GM23338 (cell line): ENCODE measurements around the gene NCR2. TPM values are rescaled to one million over a fixed set of nuclear protein-coding genes. Genes with fewer than 3 reads are reported as not detected.

Experiments used
- ATAC-seq: fragments of 200-7000 bp; cut with Tn5 transposase; 3 replicates; pipeline ENCODE4 v1.9.1; 2020
- DNase-seq: peaks from one replicate; pipeline ENCODE4 v3.0.0-alpha.2; 2015; ENCODE audit warnings: low spot score
- H2AFZ ChIP-seq: fragments of 200-600 bp; sonication (generic); 2 replicates; pipeline ENCODE4 v1.8.0; 2016; ENCODE audit warnings: antibody characterized with exemption, mild to moderate bottlenecking, moderate library complexity
- H3F3A ChIP-seq: fragments of 200-600 bp; sonication (generic); replicated peaks from 2 replicates; pipeline ENCODE4 v1.8.0; 2017; ENCODE audit warnings: antibody characterized with exemption, mixed run types, low read depth
- H3K27ac ChIP-seq: fragments of 200-600 bp; sonication (generic); 2 replicates; pipeline ENCODE4 v1.6.1; 2016; ENCODE audit warnings: low read depth
- H3K27me3 ChIP-seq: fragments of 200-600 bp; sonication (generic); 2 replicates; pipeline ENCODE4 v1.8.0; 2016; ENCODE audit warnings: mild to moderate bottlenecking, mixed run types, moderate library complexity; ENCODE audit not compliant: insufficient read depth
- H3K36me3 ChIP-seq: fragments of 200-600 bp; sonication (generic); 2 replicates; pipeline ENCODE4 v1.8.0; 2016; ENCODE audit warnings: mild to moderate bottlenecking; ENCODE audit not compliant: insufficient read depth
- H3K4me1 ChIP-seq: fragments of 200-600 bp; sonication (generic); 2 replicates; pipeline ENCODE4 v1.8.0; 2016; ENCODE audit warnings: mild to moderate bottlenecking, moderate library complexity; ENCODE audit not compliant: insufficient read depth
- H3K4me2 ChIP-seq: fragments of 200-600 bp; sonication (generic); 2 replicates; pipeline ENCODE4 v1.7.1; 2017; ENCODE audit warnings: mixed run types
- H3K4me3 ChIP-seq: fragments of 200-600 bp; sonication (generic); 2 replicates; pipeline ENCODE4 v1.6.1; 2016; ENCODE audit warnings: mixed run types
- H3K79me2 ChIP-seq: fragments of 200-600 bp; sonication (generic); replicated peaks from 2 replicates; pipeline ENCODE4 v1.8.0; 2017; ENCODE audit warnings: mild to moderate bottlenecking; ENCODE audit not compliant: insufficient read depth
- H3K9me2 ChIP-seq: fragments of 200-600 bp; sonication (generic); 2 replicates; pipeline ENCODE4 v1.8.0; 2017; ENCODE audit not compliant: insufficient read depth
- H4K20me1 ChIP-seq: fragments of 200-600 bp; sonication (generic); replicated peaks from 2 replicates; pipeline ENCODE4 v1.8.0; 2017; ENCODE audit warnings: mild to moderate bottlenecking; ENCODE audit not compliant: insufficient read depth
- H3K27ac Mint-ChIP-seq: 2 replicates; pipeline ENCODE4 v1.8.0; 2020; ENCODE audit warnings: inconsistent platforms, mild to moderate bottlenecking, moderate library complexity, mixed read lengths
- H3K27me3 Mint-ChIP-seq: 3 replicates; pipeline ENCODE4 v1.8.0; 2022; ENCODE audit warnings: low read depth, mild to moderate bottlenecking, moderate library complexity, mixed read lengths, inconsistent platforms; ENCODE audit not compliant: insufficient read depth, poor library complexity
- H3K36me3 Mint-ChIP-seq: 3 replicates; pipeline ENCODE4 v1.8.0; 2021; ENCODE audit warnings: low read depth, mild to moderate bottlenecking, inconsistent platforms, moderate library complexity, mixed read lengths
- H3K4me1 Mint-ChIP-seq: 3 replicates; pipeline ENCODE4 v1.8.0; 2020; ENCODE audit warnings: mild to moderate bottlenecking, inconsistent platforms, mixed read lengths
- H3K4me3 Mint-ChIP-seq: 3 replicates; pipeline ENCODE4 v1.8.0; 2021; ENCODE audit warnings: moderate library complexity, mild to moderate bottlenecking, inconsistent platforms, mixed read lengths
- H3K9me3 Mint-ChIP-seq: 3 replicates; pipeline ENCODE4 v1.8.0; 2020; ENCODE audit warnings: moderate library complexity, mild to moderate bottlenecking, inconsistent platforms, mixed read lengths
- CREB1 ChIP-seq: fragments of 250-450 bp; sonication (Bioruptor Pico); IDR thresholded peaks from 2 replicates; pipeline ENCODE4 v1.5.0; 2020; ENCODE audit warnings: low read depth, mild to moderate bottlenecking, moderate library complexity
- CTCF ChIP-seq, 2 experiments: fragments of 200-600 bp in 1 of 2; sonication (generic) in 1 of 2; conservative IDR thresholded peaks; 2 replicates each; pipeline versions ENCODE4 v1.5.1 to v1.6.1; 2016 to 2017; ENCODE audit warnings: antibody characterized with exemption in 2 of 2, low read depth in 2 of 2, mild to moderate bottlenecking in 2 of 2, moderate library complexity in 1 of 2
- ETS1 ChIP-seq: IDR thresholded peaks from 2 replicates; pipeline ENCODE4 v1.6.1; 2016; ENCODE audit warnings: antibody characterized with exemption
- EZH2 ChIP-seq: fragments of 200-600 bp; sonication (generic); IDR thresholded peaks from one replicate; pipeline ENCODE4 v1.8.0; 2017; ENCODE audit warnings: antibody characterized with exemption, mild to moderate bottlenecking, low read depth; ENCODE audit not compliant: unreplicated experiment
- EZH2phosphoT487 ChIP-seq: fragments of 200-600 bp; sonication (generic); IDR thresholded peaks from one replicate; pipeline ENCODE4 v1.8.1; 2018; ENCODE audit warnings: antibody characterized with exemption; ENCODE audit not compliant: unreplicated experiment
- JUNB ChIP-seq: IDR thresholded peaks from one replicate; pipeline ENCODE4 v1.6.1; 2016; ENCODE audit warnings: antibody characterized with exemption; ENCODE audit not compliant: unreplicated experiment
- NANOG ChIP-seq: IDR thresholded peaks from 2 replicates; pipeline ENCODE4 v1.6.1; 2016; ENCODE audit warnings: antibody characterized with exemption, borderline replicate concordance
- POLR2AphosphoS5 ChIP-seq: IDR thresholded peaks from 2 replicates; pipeline ENCODE4 v1.6.1; 2016; ENCODE audit warnings: antibody characterized with exemption, low read depth
- REST ChIP-seq: IDR thresholded peaks from one replicate; pipeline ENCODE4 v1.6.1; 2018; ENCODE audit warnings: antibody characterized with exemption; ENCODE audit not compliant: unreplicated experiment
- STAT1 ChIP-seq: IDR thresholded peaks from one replicate; pipeline ENCODE4 v1.6.1; 2016; ENCODE audit warnings: antibody characterized with exemption; ENCODE audit not compliant: unreplicated experiment
- ZNF114 ChIP-seq: fragments of 250-450 bp; sonication (Bioruptor Pico); IDR thresholded peaks from 2 replicates; pipeline ENCODE4 v1.5.0; 2020; ENCODE audit warnings: mild to moderate bottlenecking, moderate library complexity
- ZNF331 ChIP-seq: fragments of 250-450 bp; sonication (Bioruptor Pico); IDR thresholded peaks from 2 replicates; pipeline ENCODE4 v1.5.0; 2020; ENCODE audit warnings: low read depth, mild to moderate bottlenecking, moderate library complexity
- ZNF462 ChIP-seq: fragments of 250-450 bp; sonication (Bioruptor Pico); IDR thresholded peaks from 2 replicates; pipeline ENCODE4 v1.5.0; 2020; ENCODE audit warnings: mild to moderate bottlenecking, moderate library complexity
- polyA plus RNA-seq: library from polyadenylated mRNA; unstranded; fragments of >200 nt; fragmentation: Nextera tagmentation; extraction: Ambion mirVana; gene quantifications from 2 replicates; pipeline ENCODE4 v1.2.1, GENCODE V29; 2016
- total RNA-seq: library from RNA; depleted of rRNA; stranded (reverse); fragments of >200 nt; shearing (Covaris generic); gene quantifications from 2 replicates; pipeline ENCODE4 v1.2.3, GENCODE V29; 2014

NCR2 gene
- total and polyA plus RNA-seq, 2 experiments from 2014 or later, result not detected

- Mint-ChIP-seq H3K4me3 (no peak overlapping the region), H3K9me3 (no peaks in the 10 kb centered on the region), H3K36me3 (no peaks in the 10 kb centered on the region), H3K4me1 (peaks cover 9% of the 10 kb centered on the region; the same call in 2 of the 3 replicates), H3K27me3 (peaks cover under 1% of the 10 kb centered on the region), H3K27ac (no peak overlapping the region)
- no peaks in the 10 kb centered on the region for H3K4me1 ChIP-seq
- TF ChIP-seq JUNB, result no peak
- no peak for TF ChIP-seq REST
- no peak for TF ChIP-seq ZNF114
- TF ChIP-seq EZH2phosphoT487, result no peak
- TF ChIP-seq NANOG, result no peak
- no peak for TF ChIP-seq STAT1
- no peak for TF ChIP-seq ZNF462
- no peak for TF ChIP-seq POLR2AphosphoS5
- TF ChIP-seq EZH2, result no peak
- TF ChIP-seq ETS1, result no peak
- no peak for TF ChIP-seq CTCF (conservative IDR thresholded peaks at IDR 0.05; ENCODE audit: low read depth in 2 of 2)
- no peak for TF ChIP-seq ZNF331 (CRISPR knock-in tag)
- no peak for TF ChIP-seq CREB1
- ATAC-seq (no peak), DNase-seq (no peak)
- H3K79me2 ChIP-seq, result no peaks in the 10 kb centered on the region
- H4K20me1 ChIP-seq, result no peaks in the 10 kb centered on the region
- no peaks in the 10 kb centered on the region for H3K9me2 ChIP-seq
- no peak overlapping the region for H3K27ac ChIP-seq
- H3K36me3 ChIP-seq, result no peaks in the 10 kb centered on the region
- H2AFZ ChIP-seq, result peak overlapping the region; percentile 79
- H3K4me2 ChIP-seq, result no peak overlapping the region
- H3F3A ChIP-seq, result no peaks in the 10 kb centered on the region
- H3K4me3 ChIP-seq, result no peak overlapping the region
- no peaks in the 10 kb centered on the region for H3K27me3 ChIP-seq
These were observed 9.3 kb upstream of the NCR2 start for GRCh38 chr6:41326092-41326491.
